H9 (cell line): ENCODE results near the gene CYS1. TPM values are rescaled to one million over a fixed set of nuclear protein-coding genes. Genes with fewer than 3 reads are reported as not detected.

Experiments
- DNase-seq: peaks from one replicate; pipeline ENCODE4 v3.0.0-alpha.2; 2017
- H2AFZ ChIP-seq: one replicate; pipeline ENCODE4 v1.6.1; 2013; ENCODE audit warnings: mild to moderate bottlenecking, low read length, control low read depth, moderate library complexity
- H2AK5ac ChIP-seq: 2 replicates; pipeline ENCODE4 v1.6.1; 2013; ENCODE audit warnings: low read length, control low read depth, mixed read lengths; ENCODE audit not compliant: insufficient read length
- H2BK120ac ChIP-seq: one replicate; pipeline ENCODE4 v1.6.1; 2013; ENCODE audit warnings: low read depth, mild to moderate bottlenecking, low read length, control low read depth, inconsistent platforms; ENCODE audit not compliant: poor library complexity, severe bottlenecking
- H2BK12ac ChIP-seq: 2 replicates; pipeline ENCODE4 v1.6.1; 2013; ENCODE audit warnings: low read length, control low read depth, mixed read lengths, low read depth; ENCODE audit not compliant: insufficient read length
- H2BK15ac ChIP-seq: 2 replicates; pipeline ENCODE4 v1.6.1; 2013; ENCODE audit warnings: low read depth, low read length, control low read depth
- H2BK20ac ChIP-seq: one replicate; pipeline ENCODE4 v1.6.1; 2013; ENCODE audit warnings: low read depth, mild to moderate bottlenecking, low read length, control low read depth, inconsistent platforms; ENCODE audit not compliant: poor library complexity, severe bottlenecking
- H2BK5ac ChIP-seq: 2 replicates; pipeline ENCODE4 v1.6.1; 2013; ENCODE audit warnings: low read length, control low read depth, mixed read lengths; ENCODE audit not compliant: insufficient read length
- H3K14ac ChIP-seq: 2 replicates; pipeline ENCODE4 v1.6.1; 2013; ENCODE audit warnings: low read length, control low read depth; ENCODE audit not compliant: insufficient read depth
- H3K18ac ChIP-seq: 2 replicates; pipeline ENCODE4 v1.6.1; 2013; ENCODE audit warnings: low read depth, mild to moderate bottlenecking, mixed read lengths, low read length, control low read depth; ENCODE audit not compliant: insufficient read length
- H3K23ac ChIP-seq: 2 replicates; pipeline ENCODE4 v1.6.1; 2013; ENCODE audit warnings: low read length, control low read depth, mixed read lengths, low read depth; ENCODE audit not compliant: insufficient read length
- H3K23me2 ChIP-seq: 2 replicates; pipeline ENCODE4 v1.6.1; 2013; ENCODE audit warnings: low read depth, mild to moderate bottlenecking, mixed read lengths, low read length, control low read depth; ENCODE audit not compliant: insufficient read length, poor library complexity, severe bottlenecking
- H3K27ac ChIP-seq: 2 replicates; pipeline ENCODE4 v1.5.1; 2013; ENCODE audit warnings: low read length, control low read depth, mixed read lengths, low read depth; ENCODE audit not compliant: insufficient read length
- H3K27me3 ChIP-seq: 2 replicates; pipeline ENCODE4 v1.6.1; 2013; ENCODE audit warnings: low read length, control low read depth, inconsistent platforms; ENCODE audit not compliant: insufficient read depth
- H3K4ac ChIP-seq: 2 replicates; pipeline ENCODE4 v1.6.1; 2013; ENCODE audit warnings: low read depth, mild to moderate bottlenecking, control low read depth, inconsistent platforms, low read length, moderate library complexity
- H3K4me1 ChIP-seq: 2 replicates; pipeline ENCODE4 v1.6.1; 2013; ENCODE audit warnings: low read length, control low read depth, inconsistent platforms; ENCODE audit not compliant: insufficient read depth
- H3K4me2 ChIP-seq: 2 replicates; pipeline ENCODE4 v1.6.1; 2013; ENCODE audit warnings: low read length, control low read depth, mixed read lengths; ENCODE audit not compliant: insufficient read length, insufficient read depth
- H3K56ac ChIP-seq: 2 replicates; pipeline ENCODE4 v1.6.1; 2013; ENCODE audit warnings: low read depth, mild to moderate bottlenecking, mixed read lengths, low read length, control low read depth; ENCODE audit not compliant: insufficient read length
- H3K79me1 ChIP-seq: 2 replicates; pipeline ENCODE4 v1.6.1; 2013; ENCODE audit warnings: low read depth, mild to moderate bottlenecking, moderate library complexity, low read length, control low read depth, inconsistent platforms; ENCODE audit not compliant: insufficient read depth, poor library complexity, severe bottlenecking
- H3K79me2 ChIP-seq: 2 replicates; pipeline ENCODE4 v1.6.1; 2013; ENCODE audit warnings: low read length, control low read depth, inconsistent platforms; ENCODE audit not compliant: insufficient read depth
- H3K9ac ChIP-seq: 2 replicates; pipeline ENCODE4 v1.6.1; 2013; ENCODE audit warnings: low read length, control low read depth, mixed read lengths; ENCODE audit not compliant: insufficient read length; ENCODE audit errors: extremely low read depth
- H3K9me3 ChIP-seq: one replicate; pipeline ENCODE4 v1.6.1; 2013; ENCODE audit warnings: low read depth, low read length, inconsistent platforms; ENCODE audit not compliant: control insufficient read depth
- H3T11ph ChIP-seq: one replicate; pipeline ENCODE4 v1.6.1; 2013; ENCODE audit warnings: mild to moderate bottlenecking, low read length, control low read depth, inconsistent platforms
- H4K20me1 ChIP-seq: one replicate; pipeline ENCODE4 v1.6.1; 2013; ENCODE audit not compliant: control insufficient read depth, insufficient read length, insufficient read depth
- H4K5ac ChIP-seq: 2 replicates; pipeline ENCODE4 v1.6.1; 2013; ENCODE audit warnings: low read depth, mild to moderate bottlenecking, mixed read lengths, low read length, control low read depth; ENCODE audit not compliant: insufficient read length
- H4K8ac ChIP-seq: replicated peaks from 2 replicates; pipeline ENCODE4 v1.6.1; 2013; ENCODE audit warnings: low read length, control low read depth, mixed read lengths, low read depth; ENCODE audit not compliant: insufficient read length
- H4K91ac ChIP-seq: 2 replicates; pipeline ENCODE4 v1.6.1; 2013; ENCODE audit warnings: low read depth, mild to moderate bottlenecking, moderate library complexity, mixed read lengths, low read length, control low read depth; ENCODE audit not compliant: insufficient read length
- H3K27ac Mint-ChIP-seq, 3 experiments: 2 replicates in 2 of 3; 3 replicates in 1 of 3; pipeline ENCODE4 v1.8.0; 2020 to 2021; ENCODE audit warnings: mixed read lengths in 3 of 3, mild to moderate bottlenecking in 1 of 3, moderate library complexity in 1 of 3
- H3K27me3 Mint-ChIP-seq: 2 replicates; pipeline ENCODE4 v1.8.0; 2021; ENCODE audit warnings: low read depth, mild to moderate bottlenecking, moderate library complexity, mixed read lengths
- H3K36me3 Mint-ChIP-seq, 3 experiments: 2 replicates in 2 of 3; 3 replicates in 1 of 3; pipeline ENCODE4 v1.8.0; 2020 to 2021; ENCODE audit warnings: low read depth in 3 of 3, mixed read lengths in 3 of 3; ENCODE audit not compliant: insufficient read depth in 1 of 3
- H3K4me1 Mint-ChIP-seq, 2 experiments: 2 replicates each; pipeline ENCODE4 v1.8.0; 2020; ENCODE audit warnings: mixed read lengths in 2 of 2
- H3K4me3 Mint-ChIP-seq, 2 experiments: 2 replicates in 1 of 2; 3 replicates in 1 of 2; pipeline ENCODE4 v1.8.0; 2020 to 2021; ENCODE audit warnings: mild to moderate bottlenecking in 2 of 2, mixed read lengths in 2 of 2, moderate library complexity in 1 of 2
- H3K9me3 Mint-ChIP-seq, 2 experiments: 2 replicates in 1 of 2; 3 replicates in 1 of 2; pipeline ENCODE4 v1.8.0; 2020; ENCODE audit warnings: mild to moderate bottlenecking in 2 of 2, mixed read lengths in 2 of 2, moderate library complexity in 1 of 2
- CTCF ChIP-seq: fragments of 200-600 bp; sonication (generic); conservative IDR thresholded peaks from 3 replicates; pipeline ENCODE4 v1.8.0; 2021; ENCODE audit warnings: antibody characterized with exemption, mild to moderate bottlenecking
- WGBS: extraction: QIAGEN DNeasy Blood & Tissue Kit; methylation state at CpG from one replicate; pipeline ENCODE4 v1.1.7; 2013; ENCODE audit warnings: missing lambda C conversion rate, low lambda C conversion rate, mixed read lengths; ENCODE audit not compliant: insufficient read length; ENCODE audit errors: extremely low coverage; 5-methylcytosine and 5-hydroxymethylcytosine counted together
- total RNA-seq: library from RNA; stranded (reverse); gene quantifications from 2 replicates; pipeline ENCODE4 v1.2.1, GENCODE V29; 2021

Gene CYS1
- total RNA-seq, 1 experiment from 2014 or later, result 0.35 TPM

DNA sequence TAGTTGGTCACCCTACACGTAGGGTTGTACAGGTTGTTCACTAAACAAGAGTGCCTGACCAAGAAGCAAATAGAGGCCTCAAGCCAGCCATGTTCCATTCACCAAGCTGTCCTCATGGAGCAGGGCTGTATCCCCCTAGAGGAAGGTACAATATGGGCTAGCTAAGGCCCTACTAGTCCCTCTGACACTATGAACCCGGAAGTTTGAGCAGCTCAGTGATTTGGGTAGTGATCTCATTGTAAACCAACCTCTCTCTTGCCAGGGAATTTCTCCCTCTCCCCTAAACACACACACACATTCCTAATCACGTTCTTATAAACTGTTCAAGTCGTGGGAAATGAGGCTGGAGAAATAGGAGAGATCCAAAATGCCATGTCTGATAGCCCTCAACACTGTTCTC, 6.7 kb upstream of the CYS1 start:
- Histone ChIP-seq H4K91ac (no peak overlapping the region), H2BK5ac (no peak overlapping the region), H3K79me1 (no peaks in the 10 kb centered on the region), H3K4me1 (no peaks in the 10 kb centered on the region), H3K27ac (no peak overlapping the region), H3K9ac (no peak overlapping the region), H3T11ph (no peak overlapping the region), H3K4ac (no peak overlapping the region), H3K56ac (no peak overlapping the region), H3K23me2 (no peaks in the 10 kb centered on the region), H3K27me3 (no peaks in the 10 kb centered on the region), H3K4me2 (no peak overlapping the region), H4K5ac (no peak overlapping the region), H2AFZ (no peak overlapping the region), H3K23ac (no peak overlapping the region), H3K79me2 (no peaks in the 10 kb centered on the region), H2BK15ac (no peak overlapping the region), H3K14ac (no peak overlapping the region), H2BK20ac (no peak overlapping the region), H3K18ac (no peak overlapping the region), H4K8ac (no peak overlapping the region), H3K9me3 (no peaks in the 10 kb centered on the region), H4K20me1 (no peaks in the 10 kb centered on the region), H2BK12ac (no peak overlapping the region), H2AK5ac (no peak overlapping the region), H2BK120ac (no peak overlapping the region)
- no peak for TF ChIP-seq CTCF
- Mint-ChIP-seq H3K27ac (no peak overlapping the region), H3K36me3 (no peaks in the 10 kb centered on the region; a peak in 1 of 7 replicates), H3K4me3 (no peak overlapping the region), H3K4me1 (peaks cover 13 to 15% of the 10 kb centered on the region in 2 experiments), H3K27me3 (peaks cover 40% of the 10 kb centered on the region), H3K9me3 (no peaks in the 10 kb centered on the region)
- no peak for DNase-seq
- no CpG with 5 or more reads among the region's 4 CpGs for WGBS
